Activated CD8-positive, alpha-beta T cell treated with anti-CD3 and anti-CD28 coated beads for 36 hours (primary cell): ENCODE results near the gene GRIA1. TPM values are rescaled to one million over a fixed set of nuclear protein-coding genes. Genes with fewer than 3 reads are reported as not detected.

Experiments
- ATAC-seq: fragments of 200-7000 bp; cut with Tn5 transposase; one replicate; pipeline ENCODE4 v1.10.0; 2021; ENCODE audit warnings: mild to moderate bottlenecking, moderate library complexity
- CTCF ChIA-PET: fragments of 350-600 bp; sonication (Branson Sonifier 250); formaldehyde crosslinking; loops from one replicate; lab custom pipeline; 2021; ENCODE audit warnings: antibody characterized with exemption; lab: Charles Lee
- POLR2A ChIA-PET: fragments of 350-600 bp; sonication (Branson Sonifier 250); formaldehyde crosslinking; loops from one replicate; lab custom pipeline; 2021; ENCODE audit warnings: antibody characterized with exemption; lab: Charles Lee
- DNase-seq: peaks from one replicate; pipeline ENCODE4 v3.0.0-alpha.2; 2020
- H3K27ac Mint-ChIP-seq: one replicate; pipeline ENCODE4 v1.8.0; 2021; ENCODE audit warnings: mild to moderate bottlenecking, mixed read lengths
- H3K27me3 Mint-ChIP-seq: one replicate; pipeline ENCODE4 v1.8.0; 2021; ENCODE audit warnings: mixed read lengths
- H3K36me3 Mint-ChIP-seq: one replicate; pipeline ENCODE4 v1.8.0; 2021; ENCODE audit warnings: low read depth, mixed read lengths
- H3K4me1 Mint-ChIP-seq: one replicate; pipeline ENCODE4 v1.8.0; 2021; ENCODE audit warnings: low read depth, mixed read lengths
- H3K4me3 Mint-ChIP-seq: one replicate; pipeline ENCODE4 v1.8.0; 2021; ENCODE audit warnings: mild to moderate bottlenecking, moderate library complexity, mixed read lengths
- H3K9me3 Mint-ChIP-seq: one replicate; pipeline ENCODE4 v1.8.0; 2021; ENCODE audit warnings: mixed read lengths
- intact Hi-C: fragments of 100-400 bp; cut with micrococcal nuclease; formaldehyde crosslinking; loops from one replicate; pipeline ENCODE4 v1.10.0; 2022
- total RNA-seq, 2 experiments: library from RNA; stranded (reverse); gene quantifications; one replicate each; pipeline ENCODE4 v1.2.3, GENCODE V29; 2021
- TF ChIP-seq, protein P1 (sequence below): fragments of 200-600 bp; IDR thresholded peaks from one replicate; pipeline ENCODE4 v1.8.0; 2022; ENCODE audit warnings: antibody characterized with exemption, mild to moderate bottlenecking

The GRIA1 gene
- total RNA-seq, 2 experiments from 2014 or later = not detected

DNA sequence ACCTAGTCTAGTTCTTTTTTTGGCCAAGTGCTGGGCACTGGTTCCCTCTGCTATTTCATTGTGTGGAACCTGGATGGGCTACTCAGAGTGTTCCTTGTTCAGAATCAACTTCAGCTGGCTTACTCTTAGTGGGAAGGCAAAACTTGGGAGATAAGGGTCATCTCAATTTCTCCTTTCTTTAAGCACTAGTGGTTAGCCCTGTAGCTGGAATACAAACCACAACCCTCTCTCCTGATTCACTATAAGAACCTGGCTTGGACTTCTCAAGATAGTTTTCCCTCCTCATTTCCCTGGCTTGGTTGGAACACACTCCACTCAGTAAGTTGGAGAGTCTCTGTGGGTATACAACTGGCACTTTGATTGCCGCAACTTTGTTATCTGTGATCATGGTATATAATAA is 35.1 kb downstream of the GRIA1 start:
- intact Hi-C loops = no loop called here
- Mint-ChIP-seq H3K4me1 (no peaks in the 10 kb centered on the region), H3K27me3 (peaks cover 3% of the 10 kb centered on the region), H3K36me3 (no peaks in the 10 kb centered on the region), H3K9me3 (no peaks in the 10 kb centered on the region), H3K27ac (no peak overlapping the region), H3K4me3 (no peak overlapping the region)
- POLR2A ChIA-PET = no interaction called here
- TF ChIP-seq, protein P1, sequence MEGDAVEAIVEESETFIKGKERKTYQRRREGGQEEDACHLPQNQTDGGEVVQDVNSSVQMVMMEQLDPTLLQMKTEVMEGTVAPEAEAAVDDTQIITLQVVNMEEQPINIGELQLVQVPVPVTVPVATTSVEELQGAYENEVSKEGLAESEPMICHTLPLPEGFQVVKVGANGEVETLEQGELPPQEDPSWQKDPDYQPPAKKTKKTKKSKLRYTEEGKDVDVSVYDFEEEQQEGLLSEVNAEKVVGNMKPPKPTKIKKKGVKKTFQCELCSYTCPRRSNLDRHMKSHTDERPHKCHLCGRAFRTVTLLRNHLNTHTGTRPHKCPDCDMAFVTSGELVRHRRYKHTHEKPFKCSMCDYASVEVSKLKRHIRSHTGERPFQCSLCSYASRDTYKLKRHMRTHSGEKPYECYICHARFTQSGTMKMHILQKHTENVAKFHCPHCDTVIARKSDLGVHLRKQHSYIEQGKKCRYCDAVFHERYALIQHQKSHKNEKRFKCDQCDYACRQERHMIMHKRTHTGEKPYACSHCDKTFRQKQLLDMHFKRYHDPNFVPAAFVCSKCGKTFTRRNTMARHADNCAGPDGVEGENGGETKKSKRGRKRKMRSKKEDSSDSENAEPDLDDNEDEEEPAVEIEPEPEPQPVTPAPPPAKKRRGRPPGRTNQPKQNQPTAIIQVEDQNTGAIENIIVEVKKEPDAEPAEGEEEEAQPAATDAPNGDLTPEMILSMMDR = no peak
- no peak for ATAC-seq
- CTCF ChIA-PET = no interaction called here
- no peak for DNase-seq

DNA sequence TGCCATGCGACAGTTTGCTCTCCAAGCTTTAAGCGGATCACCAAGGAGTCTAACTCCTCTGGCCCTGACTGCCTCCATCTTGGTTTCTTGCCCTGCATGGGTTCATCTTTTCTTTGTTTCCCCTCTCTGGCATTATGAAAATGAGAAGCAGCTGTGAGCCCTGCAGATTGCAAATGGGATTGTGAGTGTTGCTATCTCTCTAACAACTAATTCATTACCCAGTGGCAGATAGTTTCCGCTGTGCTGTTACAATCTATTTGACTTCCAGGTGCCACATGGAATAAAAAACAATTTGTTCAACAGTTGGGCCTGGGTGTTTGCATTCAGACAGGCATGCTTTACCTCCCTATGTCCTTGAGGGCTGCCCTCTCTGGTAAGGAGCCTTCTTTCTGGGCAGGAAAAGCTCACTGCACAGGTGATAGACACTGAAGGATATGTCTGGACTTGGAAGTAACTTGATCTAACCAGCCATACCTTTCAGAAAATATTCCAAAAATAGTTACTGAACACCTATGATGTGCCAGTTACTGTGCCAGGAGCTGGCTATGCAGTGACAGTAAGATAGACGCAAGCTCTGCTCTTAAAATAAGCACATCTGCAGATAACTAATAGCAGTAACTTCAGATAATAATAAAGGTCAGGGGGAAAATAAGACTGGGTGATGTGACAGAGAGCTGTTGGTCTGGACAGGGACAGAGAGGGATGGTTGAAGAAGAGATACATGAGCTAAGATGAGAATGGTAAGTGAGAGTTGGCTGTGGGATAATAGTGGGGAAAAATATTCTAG is 40.1 kb downstream of the GRIA1 start:
- Mint-ChIP-seq H3K27ac (no peak overlapping the region), H3K4me3 (no peak overlapping the region), H3K9me3 (no peaks in the 10 kb centered on the region), H3K27me3 (peaks cover 3% of the 10 kb centered on the region), H3K36me3 (no peaks in the 10 kb centered on the region), H3K4me1 (no peaks in the 10 kb centered on the region)
- no peak for ATAC-seq
- POLR2A ChIA-PET = no interaction called here
- intact Hi-C loops = no loop called here
- CTCF ChIA-PET = no interaction called here
- DNase-seq = no peak
- TF ChIP-seq, protein P1 = no peak

DNA sequence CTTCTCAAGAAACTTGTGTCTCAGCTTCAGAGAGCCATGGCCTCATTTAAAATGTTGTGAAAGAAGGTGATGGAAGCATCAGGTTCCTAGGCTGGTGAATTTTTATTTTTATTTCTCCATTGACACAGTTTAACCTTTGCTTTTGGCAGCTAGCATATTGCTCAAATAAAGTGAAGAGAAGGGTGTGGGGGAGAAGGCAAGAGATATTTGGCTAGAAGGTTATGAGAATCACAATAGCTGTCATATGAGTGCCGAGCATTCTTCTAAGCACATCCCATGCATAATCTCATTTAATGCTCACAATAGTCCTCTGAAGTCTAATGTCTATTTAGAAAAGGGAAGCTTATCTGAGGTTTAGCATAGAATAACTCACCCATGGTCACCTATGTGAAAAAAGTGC is 43.1 kb downstream of the GRIA1 start:
- TF ChIP-seq, protein P1 = no peak
- ATAC-seq = no peak
- intact Hi-C loops = no loop called here
- no peak for DNase-seq
- Mint-ChIP-seq H3K9me3 (no peaks in the 10 kb centered on the region), H3K27me3 (peaks cover 3% of the 10 kb centered on the region), H3K4me3 (no peak overlapping the region), H3K27ac (no peak overlapping the region), H3K4me1 (no peaks in the 10 kb centered on the region), H3K36me3 (no peaks in the 10 kb centered on the region)
- POLR2A ChIA-PET = no interaction called here
- CTCF ChIA-PET = no interaction called here

DNA sequence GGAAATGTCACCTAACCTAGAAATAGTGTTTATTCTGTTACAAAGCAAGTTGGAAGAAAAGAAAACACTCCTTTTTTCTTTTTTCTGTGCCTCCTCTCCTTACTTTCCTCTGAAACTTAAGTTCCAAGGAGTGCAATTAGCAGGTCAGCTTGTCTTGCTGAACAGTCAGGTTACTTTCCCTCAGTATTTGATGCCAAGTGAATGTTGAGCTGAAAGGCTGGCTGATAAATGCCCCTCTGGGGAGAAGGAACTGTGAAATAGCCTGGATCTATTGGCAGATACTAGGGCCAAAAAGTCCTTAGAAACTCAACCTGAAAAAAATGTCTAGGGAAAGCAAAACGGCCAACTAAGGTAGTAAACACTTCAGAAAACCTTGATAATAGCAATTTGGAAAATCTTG is 43.6 kb downstream of the GRIA1 start:
- Mint-ChIP-seq H3K27me3 (no peaks in the 10 kb centered on the region), H3K36me3 (no peaks in the 10 kb centered on the region), H3K9me3 (no peaks in the 10 kb centered on the region), H3K27ac (no peak overlapping the region), H3K4me3 (no peak overlapping the region), H3K4me1 (no peaks in the 10 kb centered on the region)
- POLR2A ChIA-PET = no interaction called here
- ATAC-seq (no peak), DNase-seq (no peak)
- TF ChIP-seq, protein P1 = no peak
- intact Hi-C loops = no loop called here
- CTCF ChIA-PET = no interaction called here

DNA sequence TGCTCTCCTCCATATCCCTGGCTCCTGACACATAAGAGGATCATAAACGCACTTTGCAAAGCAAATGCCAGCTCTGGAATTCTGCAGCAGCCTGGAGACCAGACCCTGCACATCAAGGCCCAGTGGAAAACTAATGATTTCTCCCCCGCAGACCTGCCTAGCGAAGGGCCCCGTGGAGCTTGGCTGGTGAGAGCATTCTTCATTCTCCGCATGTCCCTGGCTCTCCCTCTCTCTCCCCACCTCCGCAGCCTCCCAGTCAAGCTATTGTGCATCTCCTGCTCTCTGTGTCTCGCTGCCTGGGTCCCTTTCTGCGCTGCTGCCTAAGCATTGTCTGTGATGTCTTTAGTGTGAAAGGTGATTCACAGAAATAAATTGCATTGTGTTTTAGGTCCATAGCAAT is 46.7 kb downstream of the GRIA1 start:
- CTCF ChIA-PET = no interaction called here
- DNase-seq = no peak
- ATAC-seq = no peak
- POLR2A ChIA-PET = no interaction called here
- H3K36me3 Mint-ChIP-seq = no peaks in the 10 kb centered on the region
- TF ChIP-seq, protein P1 = no peak
- H3K4me3 Mint-ChIP-seq = no peak overlapping the region
- intact Hi-C loops = no loop called here
- H3K4me1 Mint-ChIP-seq = no peaks in the 10 kb centered on the region
- no peak overlapping the region for H3K27ac Mint-ChIP-seq
- H3K27me3 Mint-ChIP-seq = no peaks in the 10 kb centered on the region
- H3K9me3 Mint-ChIP-seq = peaks cover 1% of the 10 kb centered on the region
